Measurements from ENCODE around the gene HCST.

GRCh38 chr19:35879068-35879467, 23.3 kb upstream of the HCST start:
- TF ChIP-seq, protein P1, sequence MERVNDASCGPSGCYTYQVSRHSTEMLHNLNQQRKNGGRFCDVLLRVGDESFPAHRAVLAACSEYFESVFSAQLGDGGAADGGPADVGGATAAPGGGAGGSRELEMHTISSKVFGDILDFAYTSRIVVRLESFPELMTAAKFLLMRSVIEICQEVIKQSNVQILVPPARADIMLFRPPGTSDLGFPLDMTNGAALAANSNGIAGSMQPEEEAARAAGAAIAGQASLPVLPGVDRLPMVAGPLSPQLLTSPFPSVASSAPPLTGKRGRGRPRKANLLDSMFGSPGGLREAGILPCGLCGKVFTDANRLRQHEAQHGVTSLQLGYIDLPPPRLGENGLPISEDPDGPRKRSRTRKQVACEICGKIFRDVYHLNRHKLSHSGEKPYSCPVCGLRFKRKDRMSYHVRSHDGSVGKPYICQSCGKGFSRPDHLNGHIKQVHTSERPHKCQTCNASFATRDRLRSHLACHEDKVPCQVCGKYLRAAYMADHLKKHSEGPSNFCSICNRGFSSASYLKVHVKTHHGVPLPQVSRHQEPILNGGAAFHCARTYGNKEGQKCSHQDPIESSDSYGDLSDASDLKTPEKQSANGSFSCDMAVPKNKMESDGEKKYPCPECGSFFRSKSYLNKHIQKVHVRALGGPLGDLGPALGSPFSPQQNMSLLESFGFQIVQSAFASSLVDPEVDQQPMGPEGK (CRISPR knock-in tag; IDR thresholded peaks at IDR 0.05; ENCODE audit: borderline replicate concordance): no peak
- no peak for TF ChIP-seq CREB5 (CRISPR knock-in tag; IDR thresholded peaks at IDR 0.05; ENCODE audit: low read depth)
- no peak for TF ChIP-seq ZNF565 (CRISPR knock-in tag; conservative IDR thresholded peaks at IDR 0.05; ENCODE audit: low read depth)
- no peak for TF ChIP-seq CSRNP3 (CRISPR knock-in tag; IDR thresholded peaks at IDR 0.05)
- no peak for TF ChIP-seq RARB (CRISPR knock-in tag; IDR thresholded peaks at IDR 0.05)
- TF ChIP-seq ARNTL (CRISPR knock-in tag; IDR thresholded peaks at IDR 0.05; ENCODE audit: borderline replicate concordance, low read depth): no peak
- no peak for TF ChIP-seq ZFP3 (CRISPR knock-in tag; IDR thresholded peaks at IDR 0.05)
- no peak for TF ChIP-seq BACH2 (CRISPR knock-in tag; IDR thresholded peaks at IDR 0.05; ENCODE audit: borderline replicate concordance)
